Stimulated activated CD4-positive, alpha-beta T cell treated with anti-CD3 and anti-CD28 coated beads, Interleukin-2, amount 100 ng/mL, for 48 hours (primary cell): Measurements from ENCODE around the gene WWOX.

Source experiments
- DNase-seq, 2 donors: peaks; one replicate each; pipeline ENCODE4 v3.0.0-alpha.2; 2020

WWOX gene

DNA sequence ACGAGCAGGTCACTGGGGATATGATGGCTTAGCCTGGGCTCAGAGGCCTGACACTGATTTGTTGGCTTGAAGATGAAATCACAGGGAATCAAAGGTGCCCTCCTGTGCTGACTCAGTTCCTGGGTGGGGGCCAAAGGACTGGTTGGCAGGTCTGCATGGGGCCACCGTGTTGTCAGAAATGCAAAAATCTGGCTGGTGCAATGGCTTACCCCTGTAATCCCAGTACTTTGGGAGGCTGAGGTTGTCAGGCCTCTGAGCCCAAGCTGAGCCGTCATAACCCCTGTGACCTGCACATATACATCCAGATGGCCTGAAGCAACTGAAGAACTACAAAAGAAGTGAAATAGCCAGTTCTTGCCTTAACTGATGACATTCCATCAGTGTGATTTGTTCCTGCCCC, 314.2 kb downstream of the WWOX start:
- DNase-seq, result no peak

DNA sequence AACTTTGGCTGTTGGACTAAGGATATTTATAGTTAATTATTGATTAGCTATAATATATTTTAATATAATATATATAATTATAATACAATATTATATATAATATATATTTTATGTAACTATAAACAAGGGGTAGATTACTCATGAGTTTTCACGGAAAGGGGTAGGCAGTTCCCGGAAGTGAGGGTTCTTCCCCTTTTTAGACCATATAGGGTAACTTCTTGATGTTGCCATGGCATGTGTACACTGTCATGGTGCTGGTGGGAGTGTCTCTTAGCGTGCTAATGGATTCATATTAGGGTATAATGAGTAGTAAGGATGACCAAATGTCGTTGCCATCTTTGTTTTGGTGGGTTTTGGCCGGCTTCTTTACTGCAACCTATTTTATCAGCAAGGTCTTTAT, 315.6 kb downstream of the WWOX start:
- DNase-seq, result no peak

DNA sequence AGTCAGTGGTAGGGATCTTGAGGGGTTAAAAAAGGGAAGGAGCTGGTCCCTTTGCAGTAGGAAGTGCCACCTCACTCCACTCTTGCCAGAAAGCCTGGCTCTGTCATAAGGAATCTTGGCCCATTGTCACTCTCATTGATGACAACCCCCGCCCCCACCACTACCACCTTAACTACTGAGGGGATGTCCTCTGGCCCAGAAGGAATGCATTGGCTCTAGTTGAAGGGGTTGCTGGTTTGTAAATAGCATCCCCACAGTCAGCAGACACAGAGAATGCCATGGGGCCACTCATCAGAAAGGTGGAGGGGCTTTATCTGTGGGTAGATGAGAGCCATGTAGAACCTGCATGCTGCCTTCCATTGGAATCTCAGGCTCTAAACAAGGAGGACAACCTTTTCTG, 316.2 kb downstream of the WWOX start:
- no peak for DNase-seq

DNA sequence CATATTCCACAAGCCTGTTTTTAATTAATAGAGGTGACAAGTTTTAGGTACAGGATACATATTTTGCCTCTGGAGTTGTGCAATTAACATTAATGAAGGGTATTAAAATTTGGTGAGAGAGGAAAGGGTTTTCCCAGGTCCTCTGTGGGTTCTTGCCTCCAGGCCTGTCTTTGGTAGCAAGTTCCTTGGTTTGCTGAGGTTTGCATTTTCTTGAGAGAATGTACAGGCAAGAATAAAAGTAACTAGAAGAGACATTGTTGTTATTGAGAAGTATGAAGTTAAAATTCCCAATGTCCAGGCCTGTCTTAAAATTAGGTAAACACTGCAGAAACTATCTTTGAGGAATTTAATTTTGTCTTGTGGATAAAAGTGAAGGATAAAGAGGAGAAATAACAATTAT, 316.9 kb downstream of the WWOX start:
- no peak for DNase-seq

DNA sequence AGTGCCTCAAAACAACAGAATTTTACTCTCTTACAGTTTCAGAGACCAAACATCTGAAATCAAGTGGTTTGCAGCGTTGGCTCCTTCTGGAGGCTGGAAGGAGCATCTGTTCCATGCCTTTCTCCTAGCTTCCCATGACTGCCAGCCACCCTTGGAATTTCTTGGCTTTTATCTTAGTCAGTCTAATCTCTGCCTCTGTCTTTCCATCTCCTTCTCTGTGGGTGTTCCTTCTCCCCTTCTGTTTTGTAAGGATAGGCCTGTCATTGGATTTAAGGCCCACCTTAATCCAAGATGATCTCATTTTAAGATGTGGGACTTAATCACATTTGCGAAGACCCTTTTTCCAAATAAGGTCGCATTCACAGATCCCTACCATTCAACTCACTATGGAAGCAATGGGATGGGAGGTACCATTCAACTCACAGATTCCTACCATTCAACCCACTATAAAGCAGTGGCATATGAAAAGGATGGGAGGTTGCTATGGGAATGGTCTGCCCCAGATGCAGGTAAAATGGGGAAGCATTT, 321.8 kb downstream of the WWOX start:
- DNase-seq, result no peak

DNA sequence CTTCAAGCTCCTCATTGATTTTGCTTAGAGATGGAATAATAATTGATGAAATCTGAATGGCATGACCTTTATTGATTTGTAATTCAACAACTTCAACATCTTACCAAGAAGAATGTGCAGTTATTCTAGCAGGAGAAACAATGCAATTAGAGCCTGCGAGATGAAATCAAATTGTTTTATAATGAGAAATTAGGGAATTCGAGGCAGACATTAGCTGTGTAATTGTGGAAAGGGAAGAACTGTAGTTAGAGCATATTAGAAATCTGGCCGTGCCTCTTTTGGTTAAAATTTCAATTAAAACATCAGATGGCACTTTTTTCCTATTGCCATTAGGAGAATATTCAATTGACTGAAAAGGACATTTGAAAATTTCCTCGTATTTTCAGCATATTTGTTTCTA, 325.8 kb downstream of the WWOX start:
- DNase-seq, result no peak

DNA sequence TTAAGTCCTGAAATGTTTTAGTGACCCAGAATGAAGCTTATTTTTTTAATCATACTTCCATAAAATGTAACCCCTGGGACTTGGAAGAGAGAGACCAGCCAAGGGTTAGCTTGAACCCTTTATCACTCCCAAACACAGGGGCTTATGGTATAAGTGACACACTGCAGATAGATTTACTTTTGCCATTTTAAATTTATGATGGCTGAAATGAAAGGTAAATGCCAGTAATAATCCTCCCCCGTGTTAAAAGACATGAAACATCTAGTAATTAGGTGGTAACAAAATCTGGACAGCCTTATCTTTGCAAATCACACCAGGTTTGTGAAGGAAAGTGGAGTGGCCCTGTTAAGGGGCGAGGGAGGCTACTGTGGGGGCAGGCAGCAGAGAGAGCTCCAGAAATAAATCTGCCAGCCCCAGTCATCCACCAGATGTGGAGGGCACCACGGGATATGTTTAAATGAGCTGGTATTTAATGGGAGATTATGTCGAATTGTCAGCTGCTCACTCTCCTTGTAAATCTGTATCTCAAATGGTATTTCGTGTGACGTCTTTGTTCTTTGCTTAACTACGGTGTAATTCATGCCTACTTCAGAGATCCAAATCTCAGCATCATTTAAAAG, 326.5 kb downstream of the WWOX start:
- DNase-seq, result no peak

DNA sequence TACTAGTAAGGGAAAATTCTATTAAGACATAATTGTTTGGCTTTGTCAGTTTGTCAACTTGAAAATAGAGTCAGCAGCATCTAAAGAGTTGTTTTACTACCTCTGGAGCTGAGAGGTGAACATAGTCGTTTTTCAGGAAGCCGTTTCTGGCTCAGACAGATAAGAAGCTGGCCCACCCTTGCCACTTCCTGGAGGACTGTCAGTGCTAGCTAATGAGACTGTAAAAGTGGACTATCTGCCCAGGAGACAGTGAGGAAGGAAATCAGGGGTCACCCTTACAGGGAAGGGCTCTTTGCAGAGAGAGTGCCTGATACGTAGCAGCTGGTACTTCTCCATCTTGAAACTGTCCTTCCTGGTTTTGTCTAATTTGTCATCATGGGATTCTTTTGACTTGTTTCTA, 328.7 kb downstream of the WWOX start:
- no peak for DNase-seq

DNA sequence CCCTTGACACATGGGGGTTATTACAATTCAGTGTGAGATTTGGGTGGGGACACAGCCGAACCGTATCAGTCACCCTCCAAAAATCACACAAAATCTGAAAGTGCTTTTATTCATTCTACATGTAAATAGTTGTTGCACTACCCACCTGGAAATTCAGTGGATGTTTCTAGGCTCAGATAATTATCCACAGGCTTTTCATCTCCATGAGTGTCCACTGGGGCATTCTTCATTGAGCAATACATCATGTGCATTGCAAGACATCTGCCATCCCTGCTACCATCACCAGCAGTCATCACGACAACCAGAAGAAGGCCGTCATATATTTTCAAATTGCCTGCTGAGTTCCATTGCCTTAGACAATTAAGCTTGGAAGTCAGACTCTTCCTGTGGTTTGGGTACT, 330.8 kb downstream of the WWOX start:
- no peak for DNase-seq

DNA sequence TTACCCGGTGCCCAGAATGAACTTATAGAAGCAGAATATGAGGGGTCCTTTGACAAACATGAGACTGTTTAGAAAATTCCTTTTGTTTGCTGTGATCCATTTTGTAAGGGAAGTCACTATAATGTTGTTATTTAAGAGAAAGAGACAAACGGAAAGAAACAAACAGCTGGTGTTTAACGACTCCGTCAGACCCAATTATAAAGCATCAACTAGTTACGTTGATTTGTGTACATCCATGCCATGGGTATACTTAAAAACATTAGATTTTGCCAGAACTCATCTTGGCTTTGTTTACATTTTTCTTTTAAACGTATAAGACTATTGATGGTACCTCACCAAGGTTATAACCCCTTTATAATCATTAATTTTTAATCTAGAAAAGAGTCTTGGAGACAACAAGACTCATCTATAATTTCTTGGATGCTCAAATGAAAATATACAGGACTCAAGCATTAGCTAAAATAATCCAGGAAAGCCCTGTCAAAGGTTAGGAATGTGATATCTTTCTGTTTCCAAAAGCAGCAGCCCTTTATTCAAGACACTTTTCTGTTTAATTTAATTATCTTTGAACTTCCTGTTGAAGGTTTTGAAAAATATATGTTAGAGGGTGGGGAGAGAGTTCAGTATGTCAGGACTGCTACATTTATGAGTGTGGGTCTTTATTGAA, 331.7 kb downstream of the WWOX start:
- DNase-seq, result no peak

DNA sequence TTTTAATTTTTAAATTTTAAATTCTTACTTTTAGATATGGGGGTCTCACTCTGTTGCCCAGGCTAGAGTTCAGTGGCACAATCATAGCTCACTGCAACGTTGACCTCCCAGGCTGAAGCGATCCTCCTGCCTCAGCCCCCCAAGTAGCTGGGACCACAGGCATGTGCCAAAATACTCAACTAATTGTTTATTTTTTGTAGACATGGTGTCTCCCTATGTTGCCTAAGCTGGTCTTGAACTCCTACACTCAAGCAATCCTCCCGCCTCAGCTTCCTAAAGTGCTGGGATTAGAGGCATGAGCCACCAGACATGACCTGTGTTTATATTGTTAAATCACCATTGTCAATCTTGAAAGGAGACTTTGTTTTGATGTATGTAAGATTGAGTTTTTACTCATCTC, 332.2 kb downstream of the WWOX start:
- no peak for DNase-seq

DNA sequence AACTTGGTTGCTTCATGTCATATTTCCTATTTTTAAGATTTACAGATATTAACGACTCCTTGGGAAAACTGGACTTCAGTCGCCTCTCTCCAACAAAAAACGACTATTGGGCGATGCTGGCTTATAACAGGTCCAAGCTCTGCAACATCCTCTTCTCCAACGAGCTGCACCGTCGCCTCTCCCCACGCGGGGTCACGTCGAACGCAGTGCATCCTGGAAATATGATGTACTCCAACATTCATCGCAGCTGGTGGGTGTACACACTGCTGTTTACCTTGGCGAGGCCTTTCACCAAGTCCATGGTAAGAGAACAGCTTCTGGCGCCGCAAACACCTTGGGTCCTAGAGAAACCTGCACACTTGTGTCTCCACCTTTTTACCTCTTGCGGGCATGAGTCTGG, 333.0 kb downstream of the WWOX start:
- no peak for DNase-seq

DNA sequence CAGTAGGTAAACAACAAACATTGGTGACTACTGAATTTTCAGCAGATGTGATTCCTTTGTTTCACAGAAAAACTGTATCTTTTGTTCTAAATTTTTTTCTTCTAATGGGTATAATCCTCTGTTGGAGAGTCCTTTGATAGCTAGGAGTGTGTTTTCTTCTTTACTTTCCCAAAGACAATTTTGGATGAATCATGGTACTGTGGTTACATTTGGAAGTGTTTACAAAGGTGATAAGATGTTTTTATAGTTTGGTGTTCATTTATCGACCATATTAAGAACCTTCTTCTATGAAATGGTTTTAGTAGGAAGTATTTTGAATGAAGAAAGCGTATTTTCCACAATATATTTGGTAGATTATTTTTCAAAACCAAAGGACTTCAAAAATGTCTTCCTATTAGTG, 333.7 kb downstream of the WWOX start:
- DNase-seq, result no peak

DNA sequence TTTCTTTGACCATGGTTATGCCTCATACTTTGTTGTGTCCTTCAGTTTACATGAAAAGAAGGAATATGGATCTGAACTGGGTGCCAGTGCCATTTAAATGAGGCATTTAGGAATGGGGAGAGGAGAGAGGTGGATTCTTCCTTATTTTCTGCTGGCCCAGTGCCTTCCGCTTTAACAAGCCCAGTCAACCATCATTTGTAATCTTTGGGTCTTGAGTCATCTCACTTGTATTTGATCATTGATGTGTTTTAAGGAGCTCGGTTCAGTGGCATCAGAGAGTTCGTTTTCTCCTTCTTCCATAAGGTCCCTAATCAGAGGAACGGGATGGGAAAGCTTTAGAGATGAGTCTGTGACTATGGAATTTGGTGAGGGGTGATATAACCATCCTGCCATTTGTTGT, 334.9 kb downstream of the WWOX start:
- no peak for DNase-seq

DNA sequence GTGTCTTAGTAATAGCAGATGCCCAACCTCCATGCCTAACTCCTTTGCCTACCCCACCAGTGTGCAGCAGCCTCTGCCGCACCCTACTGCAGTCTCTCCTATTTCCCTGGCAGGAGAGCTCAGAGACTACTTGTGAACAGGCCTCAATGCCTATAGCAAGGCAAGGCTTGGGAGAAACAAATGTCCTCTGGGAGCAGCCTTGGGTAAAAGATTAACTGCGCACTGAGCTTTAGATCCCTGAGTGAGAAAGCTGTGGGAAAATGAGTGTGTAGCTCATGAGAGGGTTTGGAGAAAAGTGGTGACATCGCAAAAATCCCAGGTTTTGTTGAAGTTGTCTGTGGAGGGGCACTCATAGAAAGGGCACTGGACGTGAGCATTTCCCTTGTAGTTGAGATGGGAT, 335.8 kb downstream of the WWOX start:
- DNase-seq, result no peak

DNA sequence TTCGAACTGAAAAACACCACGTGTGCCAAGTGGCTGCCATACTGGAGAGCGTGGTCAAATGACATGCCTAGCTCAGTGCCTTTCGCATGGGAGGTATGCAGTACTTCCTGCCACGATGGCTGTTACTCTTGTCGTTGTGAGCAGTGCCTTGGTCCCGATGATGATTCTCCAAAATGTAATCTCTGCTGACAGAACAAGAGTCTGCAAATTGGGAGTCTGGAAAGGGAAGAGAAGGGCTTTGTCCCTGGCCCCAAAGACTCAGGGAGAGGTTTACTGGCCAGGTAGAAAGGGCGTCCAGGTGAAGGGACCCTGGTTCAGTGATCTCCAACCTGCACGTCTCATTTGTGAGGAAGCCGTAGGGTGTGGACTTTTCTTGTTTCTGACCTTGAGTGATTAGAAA, 336.6 kb downstream of the WWOX start:
- DNase-seq, result no peak

DNA sequence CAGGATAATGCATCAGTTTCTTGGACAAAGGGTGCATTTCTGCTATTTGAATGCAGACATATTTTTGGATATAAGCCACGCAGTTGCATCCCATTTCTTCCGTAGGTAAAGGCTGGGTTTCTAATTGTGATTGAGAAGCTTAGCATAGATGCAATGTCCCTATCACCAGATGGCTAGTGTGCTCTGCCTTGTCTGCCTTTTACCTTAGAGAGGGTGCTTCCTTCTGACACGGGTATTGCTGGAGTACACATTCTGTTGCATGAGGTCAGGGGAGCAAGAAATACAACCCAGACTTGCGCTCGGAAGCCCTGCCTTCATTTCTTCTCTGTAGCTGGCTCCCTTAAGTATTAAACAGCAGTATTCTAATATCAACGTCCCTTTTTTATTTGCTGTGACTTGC, 337.4 kb downstream of the WWOX start:
- DNase-seq, result no peak

DNA sequence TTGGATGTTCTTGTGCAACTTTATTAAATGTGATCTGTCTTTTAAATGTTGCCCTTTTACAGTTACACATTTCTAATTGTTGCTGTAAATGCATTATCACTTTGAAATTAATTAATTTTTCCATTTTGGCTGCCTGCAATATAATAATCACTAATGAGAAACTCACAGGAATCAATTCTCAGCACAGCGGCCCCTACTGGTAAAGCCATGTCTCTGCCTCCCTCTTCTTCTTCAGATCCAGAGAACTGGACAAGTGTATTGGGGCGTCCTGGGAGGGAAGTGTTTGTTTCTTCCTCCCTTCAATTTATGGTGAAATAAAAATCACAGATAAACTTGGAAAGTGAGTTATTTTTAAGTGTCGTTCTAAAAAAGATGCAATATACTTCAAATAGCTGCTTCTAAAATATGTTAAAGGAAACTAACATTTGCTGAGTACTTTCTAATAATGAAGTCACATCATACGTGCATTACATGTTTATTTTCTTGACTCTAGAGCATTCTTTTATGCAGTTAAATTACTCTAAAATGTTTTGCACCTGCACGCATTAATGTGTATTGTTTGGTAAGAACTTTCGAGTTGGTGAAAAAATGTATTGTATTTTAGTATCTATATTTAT, 338.0 kb downstream of the WWOX start:
- DNase-seq, result peak; percentile 28 to 37

DNA sequence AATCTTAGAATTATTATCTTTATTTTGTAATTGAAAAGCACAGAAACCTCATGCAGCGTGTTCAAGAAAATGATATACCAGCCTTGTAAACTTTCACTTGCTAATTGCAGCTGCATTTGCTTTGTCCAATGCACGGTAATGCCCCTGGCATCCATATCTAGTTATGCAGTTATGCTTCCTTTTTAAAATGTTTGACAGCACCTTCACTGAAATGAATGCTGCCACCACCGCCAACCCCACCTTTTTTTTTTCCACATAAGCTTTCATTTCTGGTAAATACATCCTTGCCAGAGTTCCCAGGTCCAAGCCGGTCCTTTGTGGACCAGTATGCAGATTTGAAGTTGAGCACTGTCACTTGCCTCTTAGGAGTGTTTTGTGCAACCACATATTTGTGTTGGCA, 338.8 kb downstream of the WWOX start:
- no peak for DNase-seq

DNA sequence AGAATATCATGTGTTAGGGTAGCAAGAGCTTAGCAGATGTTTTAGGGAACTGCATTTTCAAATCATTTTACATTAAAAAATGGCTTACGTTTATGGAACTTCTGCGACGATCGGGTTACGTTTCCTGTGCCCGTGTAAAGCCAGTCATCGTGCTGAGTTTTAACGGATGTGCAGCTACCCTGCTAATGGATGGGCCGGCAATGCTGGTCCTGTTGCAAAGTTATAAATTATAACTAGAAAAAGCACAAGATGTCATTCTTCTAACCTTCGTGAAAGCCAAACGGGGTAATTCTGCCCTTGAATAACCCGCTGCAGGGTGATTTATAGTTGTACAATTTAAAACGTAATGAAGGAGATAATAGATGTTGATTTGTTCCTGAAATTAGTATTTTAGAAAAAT, 339.2 kb downstream of the WWOX start:
- no peak for DNase-seq

DNA sequence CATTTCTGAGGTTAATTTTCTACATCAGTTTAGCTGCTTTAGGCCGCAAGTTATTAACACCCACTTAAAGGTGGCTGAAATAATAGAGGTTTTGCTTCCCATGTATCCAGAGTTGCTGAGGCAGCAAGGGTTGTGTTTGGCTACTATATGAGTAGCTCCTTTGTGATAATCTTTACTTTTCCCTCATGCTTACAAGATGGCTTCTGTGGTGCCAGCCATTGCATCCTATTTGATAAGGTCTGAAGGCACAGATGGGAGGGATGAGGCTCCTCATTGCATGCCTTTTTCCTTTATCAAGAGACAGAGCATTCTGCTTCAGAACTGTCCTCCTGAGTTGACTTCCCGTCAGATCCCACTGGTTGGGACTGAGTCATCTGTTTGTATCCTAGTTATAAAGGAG, 340.2 kb downstream of the WWOX start:
- no peak for DNase-seq

DNA sequence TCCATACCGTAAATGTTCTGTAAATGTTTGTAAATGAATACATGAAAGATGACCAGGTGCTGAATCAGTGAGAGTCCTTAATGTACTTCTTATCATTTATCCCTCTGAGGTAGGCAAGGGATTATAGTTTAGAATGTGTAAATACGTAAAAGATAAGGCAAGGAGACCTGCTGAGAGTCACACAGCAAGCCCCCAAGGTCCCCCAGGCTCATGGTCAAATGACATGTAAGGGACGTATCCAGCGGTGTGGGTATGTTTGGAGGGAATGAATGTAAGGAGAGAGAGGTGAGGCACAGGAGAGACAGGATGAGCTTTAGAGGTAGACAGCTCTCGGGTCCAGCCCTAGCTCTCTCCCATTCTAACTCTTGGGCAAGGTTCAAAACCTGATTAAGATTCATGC, 341.8 kb downstream of the WWOX start:
- no peak for DNase-seq

DNA sequence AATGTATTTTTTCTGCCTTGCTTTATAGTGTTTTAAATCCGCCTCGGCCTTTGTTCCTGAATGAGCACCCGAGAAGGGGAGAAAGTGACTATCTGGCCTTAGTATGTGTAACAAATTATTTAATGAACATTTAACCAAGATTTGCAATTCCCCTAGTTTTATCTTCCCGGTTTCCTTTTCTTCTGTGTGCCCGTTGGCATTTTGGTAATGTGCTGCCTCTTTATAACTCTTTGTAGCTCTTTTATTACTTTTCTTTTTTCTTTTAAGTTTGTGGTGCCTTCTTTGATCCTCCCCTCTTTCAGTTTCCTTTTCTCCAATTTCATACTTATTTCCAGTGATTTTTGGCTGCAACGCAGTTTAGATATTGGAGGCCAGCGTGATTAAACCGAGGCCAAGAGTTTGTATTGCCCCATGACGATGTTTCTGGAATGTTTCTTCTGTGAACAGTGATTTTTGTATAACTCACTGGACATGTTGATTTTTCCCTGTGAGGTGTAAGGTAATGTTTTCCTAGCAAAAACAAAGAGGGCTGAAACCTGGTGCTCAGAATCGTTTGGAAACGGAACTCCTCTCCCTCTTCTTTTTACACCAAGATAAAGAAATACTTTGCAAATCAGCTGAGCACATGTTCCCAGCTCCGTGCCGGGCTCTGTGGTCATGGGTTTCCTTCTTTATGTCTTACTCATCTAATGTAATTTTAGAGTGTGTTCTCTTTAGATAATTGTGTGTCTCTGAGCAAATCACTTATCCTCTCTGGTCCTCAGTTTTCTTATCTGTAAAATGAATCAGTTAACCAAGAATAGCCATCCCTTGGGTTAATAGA, 344.3 kb downstream of the WWOX start:
- no peak for DNase-seq

DNA sequence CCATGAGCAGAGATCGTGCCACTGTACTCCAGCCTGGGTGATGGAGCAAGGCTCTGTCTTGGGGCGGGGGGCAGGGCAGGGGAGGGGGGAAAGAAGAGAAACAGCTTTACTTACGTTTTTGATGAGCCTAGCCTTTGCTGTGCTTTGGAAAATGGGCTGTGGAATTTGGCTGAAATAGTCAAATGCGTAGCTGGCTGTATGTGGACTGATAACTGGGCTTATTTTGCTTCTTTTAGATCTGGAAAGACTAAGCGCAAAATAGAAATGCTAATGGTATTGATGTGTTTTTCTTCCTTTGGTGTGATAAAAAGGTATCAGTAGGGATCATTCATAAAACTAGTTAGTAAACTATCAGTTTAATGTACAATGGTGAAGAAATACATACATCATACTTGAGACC, 346.4 kb downstream of the WWOX start:
- no peak for DNase-seq
